GM12864 (cell line): Measurements from ENCODE around the gene MBD5.

Experiments used
- DNase-seq: peaks from one replicate; pipeline ENCODE4 v3.0.0-alpha.2; 2011; ENCODE audit warnings: low read depth
- H3K4me3 ChIP-seq: 2 replicates; pipeline ENCODE4 v1.5.1; 2011; ENCODE audit warnings: mild to moderate bottlenecking, low read depth, low read length, control low read depth
- CTCF ChIP-seq: IDR thresholded peaks from 2 replicates; pipeline ENCODE4 v1.5.1; 2011; ENCODE audit warnings: low read depth, mild to moderate bottlenecking, moderate library complexity, low read length, control low read depth, inconsistent platforms; ENCODE audit errors: missing control alignments

The MBD5 gene

GRCh38 chr2:148013876-148014275 is 7.0 kb upstream of the MBD5 start:
- no peak for DNase-seq
- TF ChIP-seq CTCF: no peak
- no peak overlapping the region for H3K4me3 ChIP-seq

- DNase-seq: no peak
- no peak overlapping the region for H3K4me3 ChIP-seq
- no peak for TF ChIP-seq CTCF
These were observed 6.3 kb upstream of the MBD5 start for GRCh38 chr2:148014616-148015015.

GRCh38 chr2:148020111-148021058 is 506 bp upstream of the MBD5 start, which contains the start of gene ORC4:
Gene ORC4, minus strand, starts transcription at chr2:148020737. Its CDS starts 44,779 bp downstream, at chr2:147975958.
- peak; percentile 12 for TF ChIP-seq CTCF
- peak within 1 kb of the TSS; percentile 91 for H3K4me3 ChIP-seq
- peak; percentile 99 for DNase-seq

- DNase-seq: no peak
- TF ChIP-seq CTCF: no peak
- H3K4me3 ChIP-seq: peak overlapping the region; percentile 84
These were observed 995 bp downstream of the MBD5 start for GRCh38 chr2:148021886-148022285.

GRCh38 chr2:148022351-148022750 is 1.5 kb downstream of the MBD5 start:
- no peak for DNase-seq
- TF ChIP-seq CTCF: no peak
- peak overlapping the region; percentile 84 for H3K4me3 ChIP-seq

- no peak for TF ChIP-seq CTCF
- peak overlapping the region; percentile 84; the same call in 1 of the 2 replicates for H3K4me3 ChIP-seq
These were observed 2.0 kb downstream of the MBD5 start for GRCh38 chr2:148022882-148023281.

GRCh38 chr2:148023861-148024260 is 3.0 kb downstream of the MBD5 start:
- no peak for DNase-seq
- no peak overlapping the region; the same call in 1 of the 2 replicates for H3K4me3 ChIP-seq
- TF ChIP-seq CTCF: no peak

More at GRCh38 chr2:148022882-148023281, 2.0 kb downstream of the MBD5 start:
- DNase-seq: no peak
